Stomach (tissue), 4 donors: ENCODE results near the gene LMTK2.

Source experiments
- EP300 ChIP-seq: sonication (generic); formaldehyde crosslinking; IDR thresholded peaks from one replicate; pipeline ENCODE4 v1.6.1; 2017; ENCODE audit warnings: antibody characterized with exemption
- POLR2A ChIP-seq, 4 donors: fragments of 450-650 bp; IDR thresholded peaks; one replicate each; pipeline ENCODE4 v1.6.1; 2016; ENCODE audit warnings: antibody characterized with exemption in 4 of 4, control low read depth in 2 of 4, mild to moderate bottlenecking in 1 of 4, moderate library complexity in 1 of 4
- POLR2AphosphoS5 ChIP-seq, 3 donors: sonication (generic); formaldehyde crosslinking; IDR thresholded peaks; one replicate each; pipeline ENCODE4 v1.6.1; 2016; ENCODE audit warnings: antibody characterized with exemption in 3 of 3
- TF ChIP-seq, protein P1 (sequence below), 7 experiments: fragments of 450-650 bp in 4 of 7; fragments of 200-600 bp in 3 of 7; sonication (generic) in 3 of 7; IDR thresholded peaks; one replicate each; pipeline ENCODE4 v1.5.1; 2016 to 2019; ENCODE audit warnings: antibody characterized with exemption in 7 of 7, control low read depth in 2 of 7, mild to moderate bottlenecking in 1 of 7

DNA sequence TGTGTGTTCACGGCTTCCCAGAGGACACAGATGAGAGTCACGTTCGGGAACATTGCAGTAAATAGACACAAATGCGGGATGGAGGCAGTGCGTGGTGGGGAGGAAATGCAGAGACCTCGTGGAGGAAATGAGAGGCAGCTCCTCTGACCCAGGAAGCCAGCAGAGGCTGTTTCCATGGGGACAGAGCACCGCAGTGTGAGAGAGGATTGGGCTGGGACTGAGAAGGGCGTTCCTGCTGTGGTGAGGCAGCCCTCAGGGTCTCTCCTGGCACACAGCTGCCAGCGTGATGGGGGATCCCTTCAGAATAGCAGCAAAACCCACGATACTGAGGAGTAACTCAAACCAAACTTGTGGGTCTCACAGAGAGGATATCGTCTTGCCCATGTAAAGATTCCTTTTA is 82.9 kb downstream of the LMTK2 start:
- TF ChIP-seq, protein P1, sequence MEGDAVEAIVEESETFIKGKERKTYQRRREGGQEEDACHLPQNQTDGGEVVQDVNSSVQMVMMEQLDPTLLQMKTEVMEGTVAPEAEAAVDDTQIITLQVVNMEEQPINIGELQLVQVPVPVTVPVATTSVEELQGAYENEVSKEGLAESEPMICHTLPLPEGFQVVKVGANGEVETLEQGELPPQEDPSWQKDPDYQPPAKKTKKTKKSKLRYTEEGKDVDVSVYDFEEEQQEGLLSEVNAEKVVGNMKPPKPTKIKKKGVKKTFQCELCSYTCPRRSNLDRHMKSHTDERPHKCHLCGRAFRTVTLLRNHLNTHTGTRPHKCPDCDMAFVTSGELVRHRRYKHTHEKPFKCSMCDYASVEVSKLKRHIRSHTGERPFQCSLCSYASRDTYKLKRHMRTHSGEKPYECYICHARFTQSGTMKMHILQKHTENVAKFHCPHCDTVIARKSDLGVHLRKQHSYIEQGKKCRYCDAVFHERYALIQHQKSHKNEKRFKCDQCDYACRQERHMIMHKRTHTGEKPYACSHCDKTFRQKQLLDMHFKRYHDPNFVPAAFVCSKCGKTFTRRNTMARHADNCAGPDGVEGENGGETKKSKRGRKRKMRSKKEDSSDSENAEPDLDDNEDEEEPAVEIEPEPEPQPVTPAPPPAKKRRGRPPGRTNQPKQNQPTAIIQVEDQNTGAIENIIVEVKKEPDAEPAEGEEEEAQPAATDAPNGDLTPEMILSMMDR (IDR thresholded peaks at IDR 0.05), result no peak
- TF ChIP-seq EP300 (no peak), POLR2AphosphoS5 (IDR thresholded peaks at IDR 0.05) (no peak), POLR2A (IDR thresholded peaks at IDR 0.05) (no peak)
